Urinary bladder (tissue), 4 donors: ENCODE measurements around the gene TSEN2. TPM values are rescaled to one million over a fixed set of nuclear protein-coding genes. Genes with fewer than 3 reads are reported as not detected.
"Not testable (repeated sequence)": the region's sequence is repeated elsewhere in the genome, so short reads cannot be mapped to it uniquely, and the experiment has no call there.

ENCODE experiments used
- DNase-seq: peaks from one replicate; pipeline ENCODE4 v3.0.0-alpha.2; 2015; ENCODE audit errors: extremely low spot score
- H3K27ac ChIP-seq: one replicate; pipeline ENCODE4 v1.5.1; 2013; ENCODE audit warnings: low read depth, mild to moderate bottlenecking, moderate library complexity
- H3K36me3 ChIP-seq: one replicate; pipeline ENCODE4 v1.6.1; 2013; ENCODE audit warnings: mild to moderate bottlenecking, moderate library complexity; ENCODE audit not compliant: insufficient read depth
- H3K4me1 ChIP-seq: one replicate; pipeline ENCODE4 v1.6.1; 2013; ENCODE audit warnings: mild to moderate bottlenecking, moderate library complexity; ENCODE audit not compliant: insufficient read depth
- H3K4me3 ChIP-seq: one replicate; pipeline ENCODE4 v1.5.1; 2013; ENCODE audit warnings: low read depth, low read length
- WGBS: extraction: QIAGEN DNeasy Blood & Tissue Kit; methylation state at CpG from one replicate; pipeline ENCODE4 v1.1.7; 2013; 5-methylcytosine and 5-hydroxymethylcytosine counted together
- polyA plus RNA-seq: library from polyadenylated mRNA; stranded (reverse); fragments of 200-250 nt; gene quantifications from one replicate; pipeline ENCODE4 v1.2.3, GENCODE V29; 2013
- total RNA-seq: library from RNA; depleted of rRNA; stranded (reverse); fragments of >200 nt; gene quantifications from one replicate; pipeline ENCODE4 v1.2.3, GENCODE V29; 2014
- donor health status: healthy with polysubstance abuse.
- donor health status: healthy.

TSEN2 gene
- total and polyA plus RNA-seq, 2 donors = 16.4 to 35.2 TPM

DNA sequence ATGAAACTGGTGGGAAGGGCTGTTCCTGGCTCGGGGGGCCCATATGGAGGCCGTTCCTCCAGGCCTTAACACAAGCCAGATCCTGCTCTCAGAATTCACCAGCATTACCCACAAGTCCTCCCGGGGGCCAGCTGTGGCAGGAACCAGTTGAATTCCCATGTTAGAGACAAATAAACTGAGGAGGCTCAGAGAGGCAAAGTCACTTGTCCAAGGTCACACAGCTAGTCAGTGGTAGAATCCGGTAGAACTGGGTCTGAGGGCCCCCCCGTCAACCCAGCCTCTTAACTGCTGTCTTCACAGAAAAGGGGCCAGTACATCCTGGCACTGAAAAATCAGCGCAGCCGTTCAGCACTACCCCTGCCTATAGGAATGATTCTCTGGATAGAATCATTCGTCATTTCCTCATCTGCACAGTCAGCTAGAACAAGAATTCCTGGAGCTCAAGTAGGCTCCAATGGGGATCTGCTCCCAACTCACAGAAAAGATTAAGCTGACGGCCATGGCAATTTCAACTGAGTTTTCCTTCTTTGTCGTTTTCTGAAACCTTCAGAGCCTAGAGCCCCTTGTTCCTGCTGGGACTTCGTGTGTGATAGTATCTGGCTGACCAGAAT is 12.2 kb upstream of the TSEN2 start:
- no peaks in the 10 kb centered on the region for H3K36me3 ChIP-seq
- no peak for DNase-seq
- WGBS = 72% methylated on average over 11 of the region's 11 CpGs
- H3K4me3 ChIP-seq = no peak overlapping the region
- H3K4me1 ChIP-seq = peaks cover 4% of the 10 kb centered on the region
- H3K27ac ChIP-seq = no peak overlapping the region

DNA sequence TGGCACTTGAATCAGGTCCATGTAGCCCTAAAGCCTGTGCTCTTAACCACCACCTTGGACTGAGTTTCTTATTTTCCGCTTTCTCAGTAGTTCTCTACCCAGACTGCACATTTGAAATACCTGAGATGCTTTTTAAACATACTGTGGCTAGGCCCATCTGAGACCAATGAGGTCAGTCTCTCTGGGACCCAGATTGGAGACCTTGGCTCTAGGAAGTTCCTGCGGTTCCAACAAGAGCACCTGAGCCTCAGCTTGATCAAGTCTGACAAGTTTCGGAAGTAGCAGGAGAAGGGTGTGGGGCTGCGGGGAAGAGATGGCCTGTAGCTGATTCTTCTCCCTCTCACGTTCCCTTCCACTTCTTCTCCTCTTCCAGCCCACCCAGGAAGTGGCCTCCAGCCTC is 11.5 kb upstream of the TSEN2 start:
- Histone ChIP-seq H3K27ac (no peak overlapping the region), H3K4me1 (peaks cover 4% of the 10 kb centered on the region), H3K36me3 (no peaks in the 10 kb centered on the region), H3K4me3 (no peak overlapping the region)
- 91% methylated on average over 5 of the region's 5 CpGs for WGBS
- no peak for DNase-seq

DNA sequence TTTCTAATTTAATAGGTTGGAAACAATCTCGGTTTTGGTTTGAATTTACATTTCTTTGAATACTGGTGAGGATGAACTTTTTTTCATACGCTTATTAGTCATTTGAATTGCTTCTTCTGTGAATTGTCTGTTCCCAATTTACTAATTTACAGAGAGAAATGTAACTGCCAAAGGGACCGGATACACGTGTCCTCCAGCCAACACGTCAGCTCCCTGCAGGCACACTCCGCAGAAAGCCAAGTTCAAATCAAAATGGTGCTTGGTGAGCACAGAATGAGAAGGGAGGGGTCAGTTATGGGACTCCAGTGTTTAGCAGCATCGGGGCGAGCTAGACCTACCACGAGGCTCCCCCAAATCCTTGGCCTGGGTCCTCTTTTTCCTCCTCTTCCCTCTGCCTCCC is 10.8 kb upstream of the TSEN2 start:
- 88% methylated on average over 9 of the region's 9 CpGs for WGBS
- no peak overlapping the region for H3K4me3 ChIP-seq
- no peak for DNase-seq
- H3K36me3 ChIP-seq = no peaks in the 10 kb centered on the region
- H3K4me1 ChIP-seq = peaks cover 4% of the 10 kb centered on the region
- no peak overlapping the region for H3K27ac ChIP-seq

DNA sequence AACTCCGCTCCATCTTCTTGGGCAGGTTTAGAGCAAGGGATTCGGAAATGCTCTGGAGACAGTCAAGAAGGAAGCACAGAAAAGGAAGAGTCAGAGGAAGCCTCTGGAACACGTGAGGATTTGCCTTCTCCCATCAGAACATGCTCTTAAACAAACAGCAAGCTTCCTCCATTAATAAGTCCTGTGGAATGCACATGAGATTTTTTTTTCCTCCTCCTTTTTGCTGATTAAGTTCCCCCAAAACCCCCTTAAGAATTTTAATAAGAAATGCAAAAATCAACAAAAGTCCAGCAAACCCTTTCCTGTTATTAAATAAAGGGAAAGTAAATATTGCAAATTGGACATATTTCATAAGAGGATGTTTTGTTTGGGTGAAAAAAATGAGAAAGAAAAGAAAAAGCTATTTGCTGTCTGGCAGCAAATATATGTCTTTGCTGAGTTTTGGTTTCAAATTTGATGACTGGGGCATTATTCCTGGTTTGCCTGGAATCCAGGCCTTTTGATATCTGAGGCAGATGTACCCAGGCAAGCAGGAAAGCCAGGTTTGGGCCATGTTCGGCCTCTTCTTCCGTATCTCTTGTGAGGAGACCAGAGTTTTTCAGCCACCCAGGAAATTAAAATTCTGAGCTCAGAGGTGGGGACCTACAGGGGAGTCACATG is 7.9 kb upstream of the TSEN2 start:
- no peak for DNase-seq
- H3K4me3 ChIP-seq = no peak overlapping the region
- H3K4me1 ChIP-seq = peaks cover 4% of the 10 kb centered on the region
- WGBS = 60% methylated on average over 5 of the region's 5 CpGs
- no peaks in the 10 kb centered on the region for H3K36me3 ChIP-seq
- H3K27ac ChIP-seq = peak overlapping the region; percentile 44

DNA sequence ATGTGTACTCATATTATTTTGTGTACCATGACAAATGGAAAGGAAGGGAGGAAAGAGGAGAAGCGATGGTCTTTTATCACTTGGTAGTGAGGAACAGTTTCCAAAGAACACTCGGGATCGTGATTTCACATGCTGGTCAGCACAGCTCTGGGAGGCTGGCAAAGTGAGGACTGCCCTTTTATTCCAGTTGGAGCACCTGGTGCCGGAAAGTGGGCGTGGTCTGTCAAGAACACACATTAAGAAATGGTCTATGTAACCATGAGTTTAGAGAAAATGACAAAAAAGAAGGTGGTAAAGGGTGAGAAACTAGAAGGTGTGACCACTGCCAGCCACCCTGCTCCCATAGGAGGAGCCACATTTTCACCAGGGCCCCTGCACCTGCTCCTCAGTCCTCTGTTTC is 7.0 kb upstream of the TSEN2 start:
- 91% methylated on average over 5 of the region's 5 CpGs for WGBS
- DNase-seq = no peak
- Histone ChIP-seq H3K4me3 (no peak overlapping the region), H3K27ac (no peak overlapping the region), H3K36me3 (no peaks in the 10 kb centered on the region), H3K4me1 (peaks cover 4% of the 10 kb centered on the region)

DNA sequence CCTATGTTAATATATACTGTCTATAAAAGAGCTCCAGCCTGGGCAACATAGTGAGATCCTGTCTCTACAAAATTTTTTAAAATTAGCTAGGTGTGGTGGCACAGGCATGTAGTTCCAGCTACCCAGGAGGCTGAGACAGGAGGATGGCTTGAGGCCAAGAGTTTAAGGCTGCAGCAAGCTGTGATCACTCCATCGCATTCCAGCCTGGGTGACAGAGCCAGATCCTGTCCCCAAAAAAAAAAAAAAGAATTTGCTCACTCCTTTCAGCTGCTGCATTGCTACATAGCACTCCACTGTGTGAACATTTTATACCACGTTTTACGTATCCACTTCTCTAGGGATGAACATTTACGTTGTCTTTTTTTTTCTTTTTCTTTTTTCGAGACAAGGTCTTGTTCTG is 6.0 kb upstream of the TSEN2 start:
- no peak for DNase-seq
- 78% methylated on average over 5 of the region's 5 CpGs for WGBS
- H3K36me3 ChIP-seq = no peaks in the 10 kb centered on the region
- no peak overlapping the region for H3K4me3 ChIP-seq
- H3K4me1 ChIP-seq = peaks cover 4% of the 10 kb centered on the region
- H3K27ac ChIP-seq = no peak overlapping the region

DNA sequence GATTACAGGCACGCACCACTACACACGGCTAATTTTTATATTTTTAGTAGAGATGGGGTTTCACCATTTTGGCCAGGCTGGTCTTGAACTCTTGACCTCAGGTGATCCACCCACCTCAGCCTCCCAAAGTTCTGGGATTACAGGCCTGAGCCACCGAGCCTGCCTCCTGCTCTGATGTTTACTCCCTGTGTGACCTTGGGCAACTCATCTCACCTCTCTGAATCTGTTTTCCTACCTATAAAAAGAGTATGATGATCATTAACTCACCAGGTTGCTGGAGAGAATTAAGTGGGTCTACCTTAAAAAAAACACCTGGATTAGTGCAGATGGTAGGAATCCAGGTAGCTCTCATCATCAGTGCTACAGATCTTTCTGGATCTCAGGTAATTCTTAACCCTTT is 5.1 kb upstream of the TSEN2 start:
- not testable (repeated sequence) for H3K27ac ChIP-seq, DNase-seq, H3K36me3 ChIP-seq, H3K4me1 ChIP-seq, H3K4me3 ChIP-seq
- WGBS = 81% methylated on average over 3 of the region's 3 CpGs

DNA sequence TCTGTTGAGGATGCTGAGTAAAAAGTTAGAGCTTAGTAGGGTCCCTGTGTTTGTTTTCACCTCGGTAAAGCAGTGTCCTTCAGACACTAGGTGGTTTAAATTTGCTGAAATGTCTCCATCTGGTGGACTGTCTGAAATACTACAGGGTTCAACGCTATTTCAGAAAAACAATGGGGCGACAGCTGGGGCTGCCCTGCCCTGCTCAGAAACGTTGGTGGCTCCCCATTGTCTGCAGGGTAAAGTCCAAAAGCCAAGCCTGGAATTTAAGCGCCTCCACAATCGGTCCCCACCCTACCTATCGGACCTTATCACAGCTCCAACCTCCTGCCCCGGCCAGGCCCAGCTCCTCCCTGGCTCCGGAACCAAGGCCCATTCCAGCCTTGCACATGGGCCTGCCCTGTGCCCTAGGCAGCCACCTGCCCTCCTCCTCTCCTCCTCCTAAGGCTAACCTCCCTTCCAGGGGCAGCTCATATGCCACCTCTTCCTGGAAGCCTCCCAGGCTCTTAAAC is 4.3 kb upstream of the TSEN2 start:
- WGBS = 20% methylated on average over 9 of the region's 9 CpGs
- H3K36me3 ChIP-seq = no peaks in the 10 kb centered on the region
- no peak overlapping the region for H3K27ac ChIP-seq
- peaks cover 4% of the 10 kb centered on the region for H3K4me1 ChIP-seq
- no peak for DNase-seq
- no peak overlapping the region for H3K4me3 ChIP-seq

DNA sequence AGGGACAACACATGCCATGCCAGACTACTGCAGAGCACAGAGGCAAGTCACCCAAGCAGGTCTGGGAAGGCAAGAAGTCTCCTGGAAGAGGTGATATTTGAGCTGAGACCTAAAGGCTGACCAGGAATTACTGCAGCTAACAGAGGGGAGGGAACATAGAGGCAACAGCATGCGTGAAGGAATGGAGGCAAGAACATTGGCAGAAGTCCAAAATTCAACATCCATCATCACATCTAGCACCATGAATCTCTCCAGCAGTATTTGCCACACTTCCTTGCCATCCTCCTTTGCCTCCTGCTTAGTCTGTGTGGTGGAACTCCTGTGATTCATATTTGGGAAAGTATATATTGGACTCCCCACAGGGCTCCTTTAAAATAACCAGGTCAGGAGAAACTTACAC is 870 bp upstream of the TSEN2 start:
- Histone ChIP-seq H3K4me3 (no peak overlapping the region), H3K4me1 (peaks cover 3% of the 10 kb centered on the region), H3K36me3 (no peaks in the 10 kb centered on the region), H3K27ac (no peak overlapping the region)
- no peak for DNase-seq
- 11% methylated on average over 1 of the region's 1 CpG for WGBS

DNA sequence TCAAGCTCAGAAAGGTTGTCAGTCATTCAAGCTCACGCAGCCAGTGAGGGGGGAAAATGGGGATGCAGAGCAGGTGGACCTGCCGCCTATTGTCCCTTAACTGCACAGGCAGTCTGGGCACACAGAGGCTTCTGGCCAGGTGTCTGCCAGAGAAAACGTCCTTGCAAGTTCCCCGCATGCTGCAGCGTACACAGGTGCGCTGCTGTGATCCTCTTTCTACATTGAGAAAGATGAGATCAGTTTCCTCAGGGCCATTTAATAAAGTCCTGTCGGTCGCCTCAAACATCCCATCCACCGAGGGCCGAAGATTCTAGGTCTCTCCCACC is 445 bp upstream of the TSEN2 start:
- Histone ChIP-seq H3K27ac (no peak overlapping the region), H3K4me1 (peaks cover 3% of the 10 kb centered on the region), H3K4me3 (peak overlapping the region; percentile 69), H3K36me3 (no peaks in the 10 kb centered on the region)
- no peak for DNase-seq
- 3% methylated on average over 10 of the region's 10 CpGs for WGBS

DNA sequence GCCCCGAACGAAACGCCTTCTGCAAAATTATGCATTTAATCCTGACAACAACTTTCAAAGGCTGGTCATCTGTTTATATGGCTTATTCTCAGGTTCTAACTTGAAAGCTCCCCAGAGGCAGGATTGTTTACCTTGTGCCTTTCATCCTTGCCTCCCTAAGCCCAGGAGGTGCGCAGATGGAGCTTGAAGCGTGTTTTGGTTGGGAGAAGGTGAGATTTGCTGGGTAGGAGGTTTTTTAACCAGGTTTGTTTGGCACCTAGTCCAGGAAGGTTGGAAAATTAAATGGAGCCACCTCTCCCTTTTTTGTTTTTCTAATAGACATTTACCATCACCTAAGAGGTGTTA is 675 bp downstream of the TSEN2 start:
- 3% methylated on average over 5 of the region's 5 CpGs for WGBS
- Histone ChIP-seq H3K36me3 (no peaks in the 10 kb centered on the region), H3K4me1 (peaks cover 3% of the 10 kb centered on the region), H3K4me3 (peak overlapping the region; percentile 69), H3K27ac (no peak overlapping the region)
- DNase-seq = no peak

DNA sequence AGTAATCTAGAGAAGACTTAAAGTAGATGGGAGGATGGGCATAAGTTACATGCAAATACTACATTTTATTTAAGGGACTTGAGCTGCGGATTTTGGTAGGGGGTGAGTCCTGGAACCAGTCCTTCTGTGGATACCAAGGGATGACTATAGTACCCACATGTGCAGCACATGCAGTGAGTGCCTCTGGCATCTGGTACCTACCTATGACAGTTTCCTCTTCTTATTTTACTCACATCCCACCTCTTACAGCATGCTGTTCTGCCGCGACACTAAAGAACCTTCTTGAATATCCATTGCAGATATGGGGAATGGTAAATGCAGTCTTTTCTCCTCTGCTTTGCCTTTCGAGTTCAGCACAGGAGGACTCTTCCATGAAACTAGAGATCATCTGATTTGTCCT is 1.7 kb downstream of the TSEN2 start:
- no peak overlapping the region for H3K4me3 ChIP-seq
- WGBS = 92% methylated on average over 4 of the region's 4 CpGs
- peaks cover 3% of the 10 kb centered on the region for H3K4me1 ChIP-seq
- DNase-seq = no peak
- H3K36me3 ChIP-seq = no peaks in the 10 kb centered on the region
- H3K27ac ChIP-seq = no peak overlapping the region

DNA sequence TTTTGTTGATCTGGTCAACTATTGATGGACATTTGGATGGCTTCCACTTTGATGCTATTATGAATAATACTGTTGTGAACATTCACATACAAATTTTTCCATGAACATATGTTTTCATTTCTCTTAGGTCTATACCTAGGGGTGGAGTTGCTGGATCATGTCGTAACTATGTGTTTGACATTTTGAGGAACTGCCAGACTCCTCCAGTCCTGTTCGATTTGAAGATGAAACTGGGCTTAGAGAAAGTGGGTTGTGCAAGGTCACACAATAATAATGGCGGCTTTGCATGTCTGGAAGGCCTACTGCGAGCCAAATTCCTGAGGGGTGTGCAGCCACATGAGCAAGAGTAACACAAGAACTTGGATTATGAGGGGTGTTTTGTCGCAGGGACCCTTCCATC is 2.6 kb downstream of the TSEN2 start:
- H3K4me3 ChIP-seq = no peak overlapping the region
- H3K27ac ChIP-seq = no peak overlapping the region
- no peaks in the 10 kb centered on the region for H3K36me3 ChIP-seq
- H3K4me1 ChIP-seq = peaks cover 3% of the 10 kb centered on the region
- no peak for DNase-seq
- 73% methylated on average over 5 of the region's 5 CpGs for WGBS

DNA sequence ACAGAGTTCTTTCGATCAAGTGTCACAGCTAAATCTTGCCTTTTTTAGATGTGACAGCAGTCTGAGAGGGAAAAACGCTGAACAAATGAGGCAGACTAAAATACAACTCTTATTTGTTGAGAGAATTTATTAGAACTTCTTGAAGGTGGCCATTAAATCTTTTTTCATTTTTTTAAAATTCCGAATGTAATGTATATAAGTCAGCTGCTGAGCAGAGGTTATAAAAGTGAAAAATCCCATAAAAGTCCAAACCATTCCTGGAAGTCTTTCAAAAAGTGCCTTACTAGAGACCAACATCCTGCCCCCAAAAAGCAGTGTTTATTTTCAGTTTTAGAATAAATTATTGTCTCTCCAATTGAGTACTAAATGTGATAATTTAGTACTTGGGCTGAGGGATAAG is 3.1 kb downstream of the TSEN2 start:
- WGBS = 73% methylated on average over 3 of the region's 3 CpGs
- DNase-seq = no peak
- H3K27ac ChIP-seq = no peak overlapping the region

DNA sequence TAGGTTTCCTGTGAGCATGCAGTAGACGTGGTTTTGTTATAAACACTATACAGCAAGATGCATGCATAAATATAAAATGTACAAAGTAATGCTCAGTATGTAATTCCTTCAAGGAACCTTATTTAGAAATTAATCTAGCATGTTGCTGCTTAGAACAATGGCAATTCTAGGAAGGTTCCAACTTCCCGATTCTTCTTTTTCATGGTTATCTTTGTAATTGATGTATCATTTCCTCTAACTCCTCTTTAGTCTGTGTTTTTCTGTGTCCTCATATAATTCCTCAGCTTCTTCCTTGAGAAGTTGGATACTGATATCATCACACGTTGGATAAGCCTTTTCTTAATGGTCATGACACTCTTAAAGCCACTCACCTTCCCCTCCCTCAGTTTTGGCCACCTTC is 3.5 kb downstream of the TSEN2 start:
- Histone ChIP-seq H3K4me3 (no peak overlapping the region), H3K27ac (no peak overlapping the region), H3K4me1 (peaks cover 3% of the 10 kb centered on the region), H3K36me3 (peaks cover 2% of the 10 kb centered on the region)
- 67% methylated on average over 3 of the region's 3 CpGs for WGBS
- DNase-seq = no peak

More for the DNA sequence above, 3.1 kb downstream of the TSEN2 start:
- H3K4me3 ChIP-seq = no peak overlapping the region
- H3K4me1 ChIP-seq = peaks cover 3% of the 10 kb centered on the region
- no peaks in the 10 kb centered on the region for H3K36me3 ChIP-seq
